PFSK-1 (cell line): ENCODE data around the gene DEGS2.

Source experiments
- FOXP2 ChIP-seq: optimal IDR thresholded peaks from 2 replicates; pipeline ENCODE3; 2011; ENCODE audit warnings: borderline replicate concordance, control low read depth, inconsistent platforms; ENCODE audit not compliant: insufficient read depth; ENCODE audit errors: extremely low read length, extremely low read depth
- POLR2AphosphoS5 ChIP-seq: IDR thresholded peaks from 2 replicates; pipeline ENCODE4 v1.6.1; 2012; ENCODE audit warnings: low read depth, mild to moderate bottlenecking, control low read depth, low read length, moderate library complexity
- SIN3A ChIP-seq: IDR thresholded peaks from 2 replicates; pipeline ENCODE4 v1.6.1; 2012; ENCODE audit warnings: mild to moderate bottlenecking, low read length, moderate library complexity, borderline replicate concordance; ENCODE audit not compliant: insufficient read depth
- TAF1 ChIP-seq: IDR thresholded peaks from 2 replicates; pipeline ENCODE4 v1.6.1; 2012; ENCODE audit warnings: low read length, control low read depth, borderline replicate concordance; ENCODE audit not compliant: insufficient read depth
- TF ChIP-seq, protein P1 (sequence below), 2 experiments: IDR thresholded peaks; 2 replicates each; pipeline versions ENCODE4 v1.6.1 to v1.8.0; 2011 to 2012; ENCODE audit warnings: low read depth in 2 of 2, low read length in 2 of 2, control low read depth in 1 of 2, inconsistent platforms in 1 of 2, mild to moderate bottlenecking in 1 of 2, moderate library complexity in 1 of 2; ENCODE audit not compliant: insufficient read depth in 1 of 2

DEGS2 gene

DNA sequence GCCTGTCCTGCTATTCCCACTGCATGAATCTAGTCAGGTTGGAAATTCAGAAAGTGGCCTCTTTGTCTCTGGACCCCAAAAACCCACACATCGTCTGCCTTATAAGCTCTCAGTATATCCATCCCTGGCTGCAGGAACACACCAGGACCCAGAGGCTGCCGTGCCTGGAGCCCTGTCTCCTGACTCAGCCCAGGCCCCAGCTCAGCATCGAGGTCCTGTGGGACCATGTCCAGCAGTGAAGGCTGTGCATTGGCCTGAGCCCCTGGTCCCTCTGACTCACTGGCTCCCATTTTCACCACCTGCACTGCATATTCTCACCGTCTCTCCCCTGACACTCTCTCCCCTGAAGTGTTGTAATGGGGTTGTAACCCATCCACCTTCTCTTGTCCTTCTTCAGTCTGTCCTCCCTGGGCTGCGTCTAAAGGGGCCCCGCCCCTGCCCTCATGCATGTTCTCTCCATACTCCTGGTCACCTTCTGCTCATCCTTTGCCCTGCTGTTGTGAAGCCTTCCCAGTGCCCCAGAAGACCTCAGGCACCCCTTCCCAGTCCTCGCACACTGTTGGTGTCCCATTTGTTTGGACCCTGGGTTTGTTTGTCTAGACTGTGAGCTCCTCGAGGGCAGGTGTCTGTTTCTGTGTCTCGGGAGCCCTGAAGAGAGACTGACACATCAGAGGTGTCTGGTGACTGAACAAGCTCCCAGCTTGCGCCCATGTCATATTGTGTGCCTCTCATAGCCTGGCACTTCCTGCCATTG, 50.4 kb downstream of the DEGS2 start:
- TF ChIP-seq SIN3A (no peak), FOXP2 (no peak), TAF1 (no peak), POLR2AphosphoS5 (no peak)
- TF ChIP-seq, protein P1, sequence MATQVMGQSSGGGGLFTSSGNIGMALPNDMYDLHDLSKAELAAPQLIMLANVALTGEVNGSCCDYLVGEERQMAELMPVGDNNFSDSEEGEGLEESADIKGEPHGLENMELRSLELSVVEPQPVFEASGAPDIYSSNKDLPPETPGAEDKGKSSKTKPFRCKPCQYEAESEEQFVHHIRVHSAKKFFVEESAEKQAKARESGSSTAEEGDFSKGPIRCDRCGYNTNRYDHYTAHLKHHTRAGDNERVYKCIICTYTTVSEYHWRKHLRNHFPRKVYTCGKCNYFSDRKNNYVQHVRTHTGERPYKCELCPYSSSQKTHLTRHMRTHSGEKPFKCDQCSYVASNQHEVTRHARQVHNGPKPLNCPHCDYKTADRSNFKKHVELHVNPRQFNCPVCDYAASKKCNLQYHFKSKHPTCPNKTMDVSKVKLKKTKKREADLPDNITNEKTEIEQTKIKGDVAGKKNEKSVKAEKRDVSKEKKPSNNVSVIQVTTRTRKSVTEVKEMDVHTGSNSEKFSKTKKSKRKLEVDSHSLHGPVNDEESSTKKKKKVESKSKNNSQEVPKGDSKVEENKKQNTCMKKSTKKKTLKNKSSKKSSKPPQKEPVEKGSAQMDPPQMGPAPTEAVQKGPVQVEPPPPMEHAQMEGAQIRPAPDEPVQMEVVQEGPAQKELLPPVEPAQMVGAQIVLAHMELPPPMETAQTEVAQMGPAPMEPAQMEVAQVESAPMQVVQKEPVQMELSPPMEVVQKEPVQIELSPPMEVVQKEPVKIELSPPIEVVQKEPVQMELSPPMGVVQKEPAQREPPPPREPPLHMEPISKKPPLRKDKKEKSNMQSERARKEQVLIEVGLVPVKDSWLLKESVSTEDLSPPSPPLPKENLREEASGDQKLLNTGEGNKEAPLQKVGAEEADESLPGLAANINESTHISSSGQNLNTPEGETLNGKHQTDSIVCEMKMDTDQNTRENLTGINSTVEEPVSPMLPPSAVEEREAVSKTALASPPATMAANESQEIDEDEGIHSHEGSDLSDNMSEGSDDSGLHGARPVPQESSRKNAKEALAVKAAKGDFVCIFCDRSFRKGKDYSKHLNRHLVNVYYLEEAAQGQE (IDR thresholded peaks at IDR 0.05; ENCODE audit: insufficient read depth in 1 of 2, low read depth in 2 of 2, low read length in 2 of 2), result no peak

DNA sequence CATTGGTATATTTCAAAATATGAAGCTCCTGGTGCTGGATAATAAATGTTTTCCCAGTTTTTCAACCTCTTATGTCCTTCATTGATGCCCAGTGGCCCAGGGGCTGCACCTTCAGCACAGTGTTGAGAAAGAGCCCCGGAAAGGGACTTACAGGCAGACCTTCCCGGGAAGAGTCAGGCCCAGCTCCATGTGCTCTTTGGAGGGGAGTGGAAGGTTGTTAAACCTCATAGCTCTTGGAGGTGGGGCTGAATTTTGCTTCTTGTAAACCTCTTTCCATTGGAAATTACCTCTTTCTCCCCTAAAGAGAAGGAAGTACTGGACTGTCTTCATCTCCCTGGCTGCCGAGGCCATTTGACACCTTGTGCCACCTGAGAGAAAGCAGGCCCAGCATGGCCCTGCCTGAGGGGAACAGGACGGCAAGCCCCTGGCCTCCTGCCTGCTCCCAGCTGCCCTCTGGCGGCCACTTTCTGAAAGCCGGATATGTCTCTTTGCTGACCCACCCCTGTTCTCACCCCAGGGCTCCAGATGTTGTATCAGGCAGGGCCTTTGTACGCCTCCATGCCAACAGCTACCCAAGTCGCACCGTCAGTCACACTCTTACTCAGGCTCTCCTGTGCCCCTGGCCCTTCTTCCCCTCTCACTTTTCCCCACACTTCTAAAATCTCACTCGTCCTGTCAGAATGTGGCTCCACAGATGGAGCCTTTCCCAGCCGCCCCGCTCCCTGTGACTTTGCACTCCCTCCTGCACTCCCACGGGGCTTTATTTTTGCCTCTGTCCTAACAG, 51.2 kb downstream of the DEGS2 start:
- TF ChIP-seq FOXP2, result no peak
- TF ChIP-seq POLR2AphosphoS5, result no peak
- no peak for TF ChIP-seq TAF1
- TF ChIP-seq SIN3A, result no peak

DNA sequence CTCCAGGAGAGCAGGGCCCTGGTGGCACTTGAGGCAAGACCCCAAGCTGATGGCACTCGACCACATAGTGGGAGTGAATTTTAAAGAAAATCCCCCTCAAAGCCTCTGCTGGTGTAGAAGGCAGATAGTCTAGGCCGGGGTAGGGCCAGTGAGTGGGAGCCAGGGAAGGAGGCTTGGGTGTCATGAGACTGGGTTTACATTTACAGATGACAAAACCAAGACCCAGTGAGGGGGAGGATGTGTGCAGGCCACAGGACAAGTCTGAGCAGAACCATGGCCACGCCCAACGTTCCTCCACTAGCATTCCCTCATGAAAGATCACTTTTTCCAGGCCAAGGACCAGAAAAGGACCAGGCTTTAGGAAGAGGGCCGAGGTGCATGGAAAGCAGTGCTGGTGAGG, 52.2 kb downstream of the DEGS2 start:
- TF ChIP-seq FOXP2 (no peak), SIN3A (no peak), TAF1 (no peak), POLR2AphosphoS5 (no peak)
- TF ChIP-seq, protein P1 (IDR thresholded peaks at IDR 0.05; ENCODE audit: insufficient read depth in 1 of 2, low read depth in 2 of 2, low read length in 2 of 2), result no peak

DNA sequence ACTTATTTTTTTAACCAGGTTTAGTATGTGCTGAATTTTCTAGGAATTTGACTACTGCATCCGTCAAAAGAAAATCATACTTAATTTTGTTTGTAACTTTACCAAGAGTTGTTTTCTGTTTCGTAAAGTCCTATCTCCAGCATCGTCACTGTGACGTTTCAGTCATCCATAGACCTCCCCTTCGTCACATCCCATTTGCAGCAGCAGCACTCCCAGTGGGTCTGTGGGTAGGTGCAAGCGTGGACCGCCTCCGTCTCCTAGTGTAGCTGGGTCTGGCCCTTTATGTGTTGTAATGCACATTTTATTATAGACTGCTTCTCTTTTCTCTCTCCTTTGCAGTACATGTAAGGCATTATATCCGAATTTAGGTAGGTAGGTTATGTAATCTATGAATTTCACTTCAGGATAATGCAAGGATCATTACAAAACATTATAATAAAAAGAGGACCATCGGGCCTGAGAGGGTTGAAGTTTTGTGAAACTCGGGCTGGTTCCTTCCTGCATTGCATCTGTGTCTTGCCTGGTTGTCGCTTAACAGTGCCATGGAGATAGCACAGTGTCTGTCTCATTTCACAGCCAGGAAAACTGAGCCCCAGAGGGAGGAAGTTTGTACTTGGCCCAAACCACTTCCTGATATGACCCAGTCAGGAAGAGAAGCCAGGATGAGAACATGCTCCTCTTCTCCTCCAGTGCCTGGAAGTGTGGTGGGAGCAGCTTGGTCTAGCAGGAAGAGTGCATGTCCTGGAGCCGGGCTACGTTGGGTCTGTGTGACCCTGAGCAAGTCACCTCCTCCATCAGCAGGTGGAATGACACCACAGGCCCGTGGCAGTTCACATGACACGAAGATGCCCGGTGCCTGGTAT, 53.0 kb downstream of the DEGS2 start:
- TF ChIP-seq POLR2AphosphoS5, result no peak
- no peak for TF ChIP-seq FOXP2
- TF ChIP-seq SIN3A, result no peak
- TF ChIP-seq, protein P1 (IDR thresholded peaks at IDR 0.05; ENCODE audit: insufficient read depth in 1 of 2, low read depth in 2 of 2, low read length in 2 of 2), result no peak
- TF ChIP-seq TAF1, result no peak
